GM12865 (cell line): ENCODE data around the gene TP73.

Experiments used
- DNase-seq: peaks from one replicate; pipeline ENCODE4 v3.0.0; 2010; ENCODE audit warnings: low read depth
- H3K4me3 ChIP-seq: 2 replicates; pipeline ENCODE4 v1.5.1; 2011; ENCODE audit warnings: mild to moderate bottlenecking, low read depth, low read length, control low read depth
- CTCF ChIP-seq: IDR thresholded peaks from 2 replicates; pipeline ENCODE4 v1.5.1; 2011; ENCODE audit warnings: low read length, control low read depth, low read depth, inconsistent platforms; ENCODE audit not compliant: insufficient read depth; ENCODE audit errors: missing control alignments

TP73 gene

DNA sequence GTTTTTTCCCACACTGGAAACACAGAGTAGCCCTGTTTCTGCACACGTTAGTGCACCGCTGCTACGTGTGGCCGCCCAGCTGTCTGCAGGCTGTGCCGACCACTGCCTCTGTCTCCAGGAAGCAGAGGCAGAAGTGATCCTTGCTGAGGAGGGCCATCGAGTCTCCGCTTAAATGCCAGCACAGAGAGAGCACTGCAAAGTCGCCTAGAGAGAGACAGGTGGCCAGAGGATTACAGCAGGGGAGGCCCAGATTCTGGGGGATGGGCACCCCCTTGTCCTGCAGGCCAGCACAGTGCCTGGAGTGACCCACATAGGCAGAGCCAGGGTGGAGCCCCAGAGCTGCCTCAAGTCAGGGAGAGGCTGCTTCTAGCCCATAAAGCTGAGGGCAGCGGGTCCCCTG is 21.4 kb upstream of the TP73 start:
- DNase-seq, result no peak
- H3K4me3 ChIP-seq, result no peak overlapping the region
- no peak for TF ChIP-seq CTCF

DNA sequence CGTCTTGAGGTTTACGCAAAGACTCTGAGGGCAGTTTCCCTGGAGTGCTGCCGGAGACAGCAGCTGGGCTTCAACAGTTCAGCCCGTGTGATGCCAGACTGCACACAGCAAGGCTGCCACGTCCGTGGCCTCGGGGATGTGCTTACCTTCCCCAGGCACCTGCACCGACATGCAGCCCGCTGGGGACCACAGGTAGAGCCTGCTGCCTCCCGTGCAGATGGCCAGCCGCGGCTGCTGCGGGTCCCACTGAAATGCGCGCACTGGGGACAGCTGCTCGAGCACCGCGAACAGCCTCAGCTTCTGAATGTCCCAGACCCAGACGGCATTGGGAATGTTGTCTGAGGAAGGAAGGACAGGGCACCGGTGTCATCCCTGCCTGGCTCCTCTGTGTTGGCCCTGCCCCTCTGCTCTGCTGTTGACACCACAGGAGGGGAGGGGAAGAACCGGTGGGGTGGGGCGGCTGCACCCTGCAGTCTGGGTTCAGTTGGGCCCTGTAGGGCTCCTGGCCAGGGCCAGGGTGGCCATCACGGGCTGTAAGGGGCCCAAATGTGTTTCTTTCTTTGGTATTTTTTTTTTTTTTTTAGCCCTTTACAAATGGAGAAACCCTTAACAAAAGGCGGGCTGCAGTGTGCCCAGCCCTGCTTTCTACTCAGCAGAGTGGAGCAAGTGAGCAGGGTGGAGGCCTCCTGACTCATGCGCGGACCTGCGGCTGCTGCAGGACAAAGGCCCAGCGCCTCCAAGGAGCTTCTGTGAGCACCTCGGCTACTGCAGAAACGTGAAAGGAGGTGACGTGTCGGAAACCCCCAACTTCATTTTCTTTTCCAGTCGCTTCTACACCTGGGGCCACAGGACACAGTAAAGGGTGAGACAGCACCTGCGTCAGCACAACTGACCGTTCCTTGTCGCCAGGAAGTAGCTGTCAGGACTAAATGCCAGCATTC is 20.7 kb upstream of the TP73 start:
- H3K4me3 ChIP-seq, result no peak overlapping the region
- no peak for TF ChIP-seq CTCF
- no peak for DNase-seq

- no peak for DNase-seq
- H3K4me3 ChIP-seq, result no peak overlapping the region
- no peak for TF ChIP-seq CTCF
These were observed 20.0 kb upstream of the TP73 start for GRCh38 chr1:3632298-3632697.

GRCh38 chr1:3632716-3633343 is 19.5 kb upstream of the TP73 start:
- no peak for DNase-seq
- no peak for TF ChIP-seq CTCF
- H3K4me3 ChIP-seq, result no peak overlapping the region

- TF ChIP-seq CTCF, result no peak
- no peak overlapping the region for H3K4me3 ChIP-seq
- no peak for DNase-seq
These were observed 18.8 kb upstream of the TP73 start for GRCh38 chr1:3633344-3634058.

DNA sequence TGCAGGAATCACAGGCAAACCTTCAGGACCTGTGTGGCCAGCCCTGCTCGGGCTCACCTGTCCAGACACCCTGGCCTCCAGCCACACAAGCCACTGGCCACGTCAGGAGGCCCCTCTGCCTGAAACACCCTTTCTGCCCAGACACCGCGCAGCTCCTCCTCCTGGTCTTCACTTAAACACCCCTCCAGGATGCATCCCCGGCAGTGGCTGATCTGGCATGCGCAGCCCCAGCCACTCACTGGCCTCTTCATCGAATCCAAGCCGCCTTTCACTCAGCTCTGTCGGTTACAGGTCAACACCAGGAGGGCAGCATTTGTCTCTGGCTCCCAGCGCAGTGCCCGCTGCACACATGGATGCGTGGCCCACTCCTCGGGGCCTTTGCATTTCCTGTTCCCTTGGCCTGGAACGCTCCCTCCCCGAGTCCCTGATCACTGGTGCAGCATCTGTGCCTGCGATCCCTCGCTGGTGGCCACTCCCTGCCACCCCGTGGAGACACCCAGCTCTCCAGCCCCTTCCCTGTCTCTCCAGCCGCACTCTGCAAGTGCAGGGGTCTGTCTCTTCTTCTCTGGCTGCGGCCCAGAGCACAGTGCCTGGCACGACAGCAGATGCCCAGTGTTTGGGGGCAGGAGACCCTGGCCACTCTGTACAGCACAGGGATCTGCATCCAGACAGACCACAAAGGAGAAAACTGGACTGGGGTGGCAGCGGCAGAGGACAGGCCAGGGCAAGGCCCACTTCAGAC is 18.1 kb upstream of the TP73 start:
- H3K4me3 ChIP-seq, result no peak overlapping the region
- no peak for DNase-seq
- TF ChIP-seq CTCF, result no peak
